Prostate gland (tissue), 1 donor: ENCODE results near the gene ATP6V0E2.

ENCODE experiments used
- POLR2A ChIP-seq: fragments of 450-650 bp; IDR thresholded peaks from one replicate; pipeline ENCODE4 v1.6.1; 2016; ENCODE audit warnings: antibody characterized with exemption, mild to moderate bottlenecking
- POLR2AphosphoS5 ChIP-seq: sonication (generic); formaldehyde crosslinking; IDR thresholded peaks from one replicate; pipeline ENCODE4 v1.6.1; 2017; ENCODE audit warnings: antibody characterized with exemption

GRCh38 chr7:149826344-149827088 is 47.3 kb upstream of the ATP6V0E2 start:
- TF ChIP-seq POLR2AphosphoS5, result no peak
- TF ChIP-seq POLR2A, result no peak
